Suprapubic skin (tissue), 4 donors: ENCODE results near the gene KCNJ8.

Experiments used
- EP300 ChIP-seq: sonication (generic); formaldehyde crosslinking; IDR thresholded peaks from one replicate; pipeline ENCODE4 v1.6.1; 2017; ENCODE audit warnings: antibody characterized with exemption
- POLR2A ChIP-seq, 2 donors: fragments of 450-650 bp; IDR thresholded peaks; one replicate each; pipeline ENCODE4 v1.6.1; 2017; ENCODE audit warnings: antibody characterized with exemption in 2 of 2, mild to moderate bottlenecking in 2 of 2, moderate library complexity in 2 of 2
- POLR2AphosphoS5 ChIP-seq, 3 donors: sonication (generic); formaldehyde crosslinking; IDR thresholded peaks; one replicate each; pipeline ENCODE4 v1.6.1; 2017; ENCODE audit warnings: antibody characterized with exemption in 3 of 3
- TF ChIP-seq, protein P1 (sequence below), 2 donors: fragments of 200-600 bp in 1 of 2; fragments of 450-650 bp in 1 of 2; sonication (generic) in 1 of 2; IDR thresholded peaks; one replicate each; pipeline ENCODE4 v1.5.1; 2016 to 2019; ENCODE audit warnings: antibody characterized with exemption in 2 of 2, mild to moderate bottlenecking in 1 of 2, moderate library complexity in 1 of 2

DNA sequence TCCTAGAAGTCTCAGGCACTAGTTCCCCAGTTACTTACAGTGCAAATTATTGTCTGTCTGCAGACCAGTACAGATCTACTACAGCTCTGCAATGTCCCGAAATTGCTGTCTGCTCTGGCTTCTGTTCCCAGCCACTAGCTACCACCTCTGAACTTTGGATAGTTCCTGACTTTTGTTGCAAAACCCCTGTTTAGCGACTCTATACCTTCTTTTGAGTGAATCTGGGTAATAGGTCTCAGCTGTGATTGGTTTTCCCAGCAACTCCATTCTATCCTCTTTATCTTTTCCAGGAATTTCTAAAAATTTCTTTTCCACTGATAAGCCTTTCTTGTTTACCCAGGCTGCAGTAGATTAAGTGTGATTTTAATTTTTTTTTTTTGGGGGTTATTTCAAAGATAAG is 16.8 kb downstream of the KCNJ8 start:
- TF ChIP-seq POLR2A (IDR thresholded peaks at IDR 0.05) (no peak), POLR2AphosphoS5 (IDR thresholded peaks at IDR 0.05) (no peak), EP300 (no peak)
- TF ChIP-seq, protein P1, sequence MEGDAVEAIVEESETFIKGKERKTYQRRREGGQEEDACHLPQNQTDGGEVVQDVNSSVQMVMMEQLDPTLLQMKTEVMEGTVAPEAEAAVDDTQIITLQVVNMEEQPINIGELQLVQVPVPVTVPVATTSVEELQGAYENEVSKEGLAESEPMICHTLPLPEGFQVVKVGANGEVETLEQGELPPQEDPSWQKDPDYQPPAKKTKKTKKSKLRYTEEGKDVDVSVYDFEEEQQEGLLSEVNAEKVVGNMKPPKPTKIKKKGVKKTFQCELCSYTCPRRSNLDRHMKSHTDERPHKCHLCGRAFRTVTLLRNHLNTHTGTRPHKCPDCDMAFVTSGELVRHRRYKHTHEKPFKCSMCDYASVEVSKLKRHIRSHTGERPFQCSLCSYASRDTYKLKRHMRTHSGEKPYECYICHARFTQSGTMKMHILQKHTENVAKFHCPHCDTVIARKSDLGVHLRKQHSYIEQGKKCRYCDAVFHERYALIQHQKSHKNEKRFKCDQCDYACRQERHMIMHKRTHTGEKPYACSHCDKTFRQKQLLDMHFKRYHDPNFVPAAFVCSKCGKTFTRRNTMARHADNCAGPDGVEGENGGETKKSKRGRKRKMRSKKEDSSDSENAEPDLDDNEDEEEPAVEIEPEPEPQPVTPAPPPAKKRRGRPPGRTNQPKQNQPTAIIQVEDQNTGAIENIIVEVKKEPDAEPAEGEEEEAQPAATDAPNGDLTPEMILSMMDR (IDR thresholded peaks at IDR 0.05) = no peak
